Measurements from ENCODE around the gene SLC37A1.

DNA sequence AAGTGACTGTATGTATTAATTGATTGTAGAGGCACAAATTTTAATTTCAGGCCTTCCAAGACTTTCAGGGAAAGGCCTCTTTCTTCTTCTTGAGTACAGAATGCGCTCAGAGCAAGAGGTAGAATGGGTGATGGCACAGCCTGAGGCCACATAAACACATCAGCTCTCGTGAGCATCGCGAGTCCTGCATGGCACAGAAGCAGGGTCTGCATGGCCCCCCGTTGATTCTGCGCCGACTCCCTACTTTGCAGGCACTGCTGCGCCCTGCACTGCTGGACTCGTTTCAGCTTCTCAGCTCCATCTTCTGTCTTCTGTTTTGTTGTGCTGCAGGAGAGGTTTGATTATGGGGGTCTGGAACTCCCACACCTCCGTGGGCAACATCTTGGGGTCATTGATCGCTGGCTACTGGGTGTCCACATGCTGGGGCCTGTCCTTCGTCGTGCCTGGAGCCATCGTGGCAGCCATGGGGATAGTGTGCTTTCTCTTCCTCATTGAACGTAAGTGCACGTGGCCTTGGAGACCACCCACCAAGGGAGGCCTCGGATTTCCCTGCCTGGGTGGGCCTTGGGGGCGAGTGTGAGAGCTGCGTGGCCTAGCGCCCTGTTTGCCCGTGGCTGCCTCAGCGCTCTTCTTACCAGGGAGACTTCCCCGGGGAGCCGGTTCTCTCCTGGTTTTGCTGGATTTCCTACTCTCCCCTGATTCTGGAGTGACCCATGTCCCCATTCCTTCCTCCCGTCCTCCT, 29.6 kb downstream of the SLC37A1 start:
- TF ChIP-seq, protein P1, sequence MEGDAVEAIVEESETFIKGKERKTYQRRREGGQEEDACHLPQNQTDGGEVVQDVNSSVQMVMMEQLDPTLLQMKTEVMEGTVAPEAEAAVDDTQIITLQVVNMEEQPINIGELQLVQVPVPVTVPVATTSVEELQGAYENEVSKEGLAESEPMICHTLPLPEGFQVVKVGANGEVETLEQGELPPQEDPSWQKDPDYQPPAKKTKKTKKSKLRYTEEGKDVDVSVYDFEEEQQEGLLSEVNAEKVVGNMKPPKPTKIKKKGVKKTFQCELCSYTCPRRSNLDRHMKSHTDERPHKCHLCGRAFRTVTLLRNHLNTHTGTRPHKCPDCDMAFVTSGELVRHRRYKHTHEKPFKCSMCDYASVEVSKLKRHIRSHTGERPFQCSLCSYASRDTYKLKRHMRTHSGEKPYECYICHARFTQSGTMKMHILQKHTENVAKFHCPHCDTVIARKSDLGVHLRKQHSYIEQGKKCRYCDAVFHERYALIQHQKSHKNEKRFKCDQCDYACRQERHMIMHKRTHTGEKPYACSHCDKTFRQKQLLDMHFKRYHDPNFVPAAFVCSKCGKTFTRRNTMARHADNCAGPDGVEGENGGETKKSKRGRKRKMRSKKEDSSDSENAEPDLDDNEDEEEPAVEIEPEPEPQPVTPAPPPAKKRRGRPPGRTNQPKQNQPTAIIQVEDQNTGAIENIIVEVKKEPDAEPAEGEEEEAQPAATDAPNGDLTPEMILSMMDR (tag by site-specific recombination; IDR thresholded peaks at IDR 0.05), result no peak
- TF ChIP-seq YY1 (tag by site-specific recombination; IDR thresholded peaks at IDR 0.05), result no peak
